ENCODE data around the gene PAPOLG.

PAPOLG gene

GRCh38 chr2:60832621-60833020, 76.6 kb downstream of the PAPOLG start:
- H3K9me3 ChIP-seq (ENCODE audit: low read length), result no peaks in the 10 kb centered on the region
- H3K27me3 ChIP-seq (ENCODE audit: insufficient read depth, low read length), result no peaks in the 10 kb centered on the region
- H3K27ac ChIP-seq (ENCODE audit: low read depth, low read length, poor library complexity, severe bottlenecking), result peak overlapping the region; percentile 38
- no peak overlapping the region for H3K4me3 ChIP-seq (ENCODE audit: low read depth, low read length, poor library complexity, severe bottlenecking)
- H3K9ac ChIP-seq (ENCODE audit: low read length), result no peak overlapping the region
- H3K4me2 ChIP-seq (ENCODE audit: low read length), result no peak overlapping the region
- no peaks in the 10 kb centered on the region for H3K36me3 ChIP-seq (ENCODE audit: insufficient read depth, low read length)
- TF ChIP-seq CTCF (IDR thresholded peaks at IDR 0.05; ENCODE audit: low read length), result no peak
- TF ChIP-seq EZH2 (IDR thresholded peaks at IDR 0.05; ENCODE audit: borderline replicate concordance, low read length), result no peak
- no peaks in the 10 kb centered on the region for H4K20me1 ChIP-seq (ENCODE audit: insufficient read depth, low read length)
- no peaks in the 10 kb centered on the region for H3F3A ChIP-seq (ENCODE audit: insufficient read depth, low read length)
- no peaks in the 10 kb centered on the region for H3K79me2 ChIP-seq (ENCODE audit: insufficient read depth, low read length)
- H3K4me1 ChIP-seq (ENCODE audit: insufficient read depth, low read length, severe bottlenecking), result peaks cover 36% of the 10 kb centered on the region
- no peaks in the 10 kb centered on the region for H3K9me2 ChIP-seq (ENCODE audit: low read depth, low read length)
- H2AFZ ChIP-seq (ENCODE audit: low read length), result no peak overlapping the region

GRCh38 chr2:60834270-60834717, 78.2 kb downstream of the PAPOLG start:
- Histone ChIP-seq H3K9ac (ENCODE audit: low read length) (no peak overlapping the region; the same call in 1 of the 2 replicates), H3K4me3 (ENCODE audit: low read depth, low read length, poor library complexity, severe bottlenecking) (no peak overlapping the region), H3K27me3 (ENCODE audit: insufficient read depth, low read length) (no peaks in the 10 kb centered on the region), H3K79me2 (ENCODE audit: insufficient read depth, low read length) (no peaks in the 10 kb centered on the region), H3K36me3 (ENCODE audit: insufficient read depth, low read length) (no peaks in the 10 kb centered on the region; the same call in 1 of the 2 replicates), H3K9me3 (ENCODE audit: low read length) (no peaks in the 10 kb centered on the region), H3K27ac (ENCODE audit: low read depth, low read length, poor library complexity, severe bottlenecking) (no peak overlapping the region), H2AFZ (ENCODE audit: low read length) (no peak overlapping the region), H3F3A (ENCODE audit: insufficient read depth, low read length) (peaks cover 3% of the 10 kb centered on the region), H4K20me1 (ENCODE audit: insufficient read depth, low read length) (no peaks in the 10 kb centered on the region), H3K4me2 (ENCODE audit: low read length) (peak overlapping the region; percentile 3; the same call in 1 of the 2 replicates), H3K4me1 (ENCODE audit: insufficient read depth, low read length, severe bottlenecking) (peaks cover 52% of the 10 kb centered on the region), H3K9me2 (ENCODE audit: low read depth, low read length) (no peaks in the 10 kb centered on the region)
- TF ChIP-seq EZH2 (IDR thresholded peaks at IDR 0.05; ENCODE audit: borderline replicate concordance, low read length) (no peak), CTCF (IDR thresholded peaks at IDR 0.05; ENCODE audit: low read length) (no peak)

- H3K36me3 ChIP-seq (ENCODE audit: insufficient read depth, low read length), result no peaks in the 10 kb centered on the region; the same call in 1 of the 2 replicates
- TF ChIP-seq CTCF (IDR thresholded peaks at IDR 0.05; ENCODE audit: low read length) (no peak), EZH2 (IDR thresholded peaks at IDR 0.05; ENCODE audit: borderline replicate concordance, low read length) (no peak)
- no peaks in the 10 kb centered on the region for H4K20me1 ChIP-seq (ENCODE audit: insufficient read depth, low read length)
- no peak overlapping the region for H3K9ac ChIP-seq (ENCODE audit: low read length)
- H3K27me3 ChIP-seq (ENCODE audit: insufficient read depth, low read length), result no peaks in the 10 kb centered on the region
- H3K9me2 ChIP-seq (ENCODE audit: low read depth, low read length), result no peaks in the 10 kb centered on the region
- peak overlapping the region; percentile 99 for H3K27ac ChIP-seq (ENCODE audit: low read depth, low read length, poor library complexity, severe bottlenecking)
- H3K4me3 ChIP-seq (ENCODE audit: low read depth, low read length, poor library complexity, severe bottlenecking), result no peak overlapping the region
- peaks cover 18% of the 10 kb centered on the region for H3F3A ChIP-seq (ENCODE audit: insufficient read depth, low read length)
- peaks cover 74% of the 10 kb centered on the region for H3K4me1 ChIP-seq (ENCODE audit: insufficient read depth, low read length, severe bottlenecking)
- H3K4me2 ChIP-seq (ENCODE audit: low read length), result no peak overlapping the region
- no peaks in the 10 kb centered on the region for H3K9me3 ChIP-seq (ENCODE audit: low read length)
- no peaks in the 10 kb centered on the region for H3K79me2 ChIP-seq (ENCODE audit: insufficient read depth, low read length)
- no peak overlapping the region for H2AFZ ChIP-seq (ENCODE audit: low read length)
Observed at GRCh38 chr2:60836491-60836890, 80.4 kb downstream of the PAPOLG start.

Measured in OCI-LY1 (cell line).